Myocyte (in vitro differentiated cells): Measurements from ENCODE around the gene STIMATE. TPM values are rescaled to one million over a fixed set of nuclear protein-coding genes. Genes with fewer than 3 reads are reported as not detected.

Experiments
- DNase-seq: peaks from one replicate; pipeline ENCODE4 v3.0.0-alpha.2; 2012; ENCODE audit warnings: low read depth
- total RNA-seq: library from RNA; depleted of rRNA; stranded (reverse); fragments of >200 nt; gene quantifications from 2 replicates; pipeline ENCODE4 v1.2.3, GENCODE V29; 2014

Gene STIMATE
- total RNA-seq, 1 donor from 2014 or later = 9.2 TPM

DNA sequence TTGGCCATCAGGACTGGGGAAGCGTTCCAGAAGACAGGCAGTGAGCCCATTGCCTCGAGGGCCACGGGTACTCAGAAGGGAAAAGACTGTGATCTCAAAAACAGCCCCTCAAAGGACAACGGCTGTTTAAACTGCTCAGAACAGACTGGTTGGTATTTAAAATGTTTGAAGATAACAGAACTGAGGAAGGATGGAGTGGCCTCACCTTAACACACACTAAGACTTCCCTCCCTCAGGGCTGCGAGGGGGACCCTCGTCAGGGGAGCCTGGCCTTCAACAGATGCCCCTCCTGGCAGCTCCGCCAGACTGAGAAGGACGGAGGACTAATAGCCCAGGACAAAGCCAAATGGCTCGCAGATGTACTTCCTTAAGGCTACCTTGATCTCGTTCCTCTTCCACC lies 2.6 kb downstream of the STIMATE start:
- no peak for DNase-seq

DNA sequence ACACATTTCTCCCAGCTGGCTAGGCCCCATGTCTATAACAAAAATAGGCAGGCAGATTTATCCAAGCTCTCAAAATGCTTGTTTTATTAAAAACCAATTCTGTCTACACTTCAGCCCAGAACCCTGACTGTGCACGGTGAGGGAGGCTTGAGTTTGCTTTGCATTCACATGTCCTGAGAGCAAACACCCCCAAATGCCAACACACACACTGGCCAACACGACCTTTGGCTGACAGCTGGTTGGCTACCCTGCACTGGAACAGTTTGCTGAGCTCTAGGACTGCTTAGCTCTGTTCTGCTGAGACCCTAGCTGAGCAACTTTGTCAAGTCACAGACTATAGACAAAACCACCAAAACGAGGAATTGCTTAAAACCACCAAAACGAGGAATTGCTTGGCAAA lies 3.6 kb downstream of the STIMATE start:
- DNase-seq = peak; percentile 22

DNA sequence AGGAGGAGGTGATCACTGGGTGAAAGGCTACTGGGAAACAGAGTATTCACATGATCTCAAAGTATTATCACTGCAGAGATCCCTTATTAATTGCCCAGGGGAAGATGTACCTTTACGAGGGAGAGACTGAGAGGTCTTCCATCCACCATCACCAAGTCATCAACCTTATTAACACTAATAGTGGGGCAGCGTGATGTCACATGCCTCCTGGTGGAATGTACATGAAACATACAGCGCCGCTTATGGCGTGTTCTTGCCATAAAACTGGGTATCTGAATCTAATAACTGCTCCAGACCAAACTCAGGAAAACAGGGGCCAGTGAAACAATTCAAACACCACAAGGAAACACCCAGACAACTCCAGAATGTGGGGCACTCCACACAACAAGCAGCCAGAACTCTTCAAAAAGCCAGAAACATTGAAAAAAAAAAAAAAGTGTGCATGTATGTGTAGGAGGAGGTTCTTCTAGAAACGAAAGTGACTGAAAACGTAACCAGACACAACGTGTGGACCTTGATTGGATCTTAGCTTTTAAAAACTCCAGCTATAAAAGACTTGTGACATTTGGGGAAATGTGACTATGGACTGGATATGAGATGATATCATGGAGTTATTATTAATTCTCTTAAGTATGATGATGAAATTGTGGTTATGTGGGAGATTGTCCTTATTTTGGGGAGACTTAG lies 4.6 kb downstream of the STIMATE start:
- DNase-seq = peak; percentile 47

DNA sequence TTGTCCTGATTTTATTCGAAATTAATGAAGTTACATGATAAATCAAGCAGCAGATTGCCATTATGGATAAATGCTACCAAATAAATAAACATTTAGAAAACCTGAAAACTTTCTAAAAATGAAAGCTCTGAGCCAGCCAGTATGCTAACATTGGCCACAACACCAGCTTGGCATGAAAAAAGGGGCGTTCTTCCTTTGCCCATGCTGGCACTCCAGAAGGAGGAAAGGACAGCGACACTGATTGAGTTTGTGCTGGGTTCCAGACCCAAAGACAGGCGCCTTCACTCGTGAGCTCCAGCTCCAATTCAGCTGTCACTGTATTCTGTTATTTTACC lies 5.1 kb downstream of the STIMATE start:
- peak; percentile 46 for DNase-seq

DNA sequence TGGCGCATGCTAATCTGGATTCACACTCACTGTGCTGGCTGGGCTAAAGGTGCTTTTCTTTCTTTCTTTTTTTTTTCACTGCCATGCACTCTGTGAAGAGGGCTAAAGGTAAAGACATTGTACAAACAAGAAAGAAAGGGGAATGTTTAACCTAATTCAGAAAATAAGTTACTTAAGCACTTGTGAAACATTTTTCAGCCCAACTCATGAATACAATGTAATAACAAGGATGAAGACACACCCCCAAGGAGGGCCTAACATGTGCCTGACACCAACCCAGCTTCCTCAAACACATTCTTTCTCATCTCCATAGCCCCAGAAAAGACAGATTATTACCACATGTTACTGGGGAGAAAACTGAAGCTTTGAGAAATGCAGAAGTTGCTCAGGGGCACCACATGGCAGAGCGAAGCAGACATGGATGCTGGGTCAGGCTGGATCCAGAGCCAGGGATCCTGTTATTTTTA lies 5.7 kb downstream of the STIMATE start:
- peak; percentile 13 for DNase-seq

DNA sequence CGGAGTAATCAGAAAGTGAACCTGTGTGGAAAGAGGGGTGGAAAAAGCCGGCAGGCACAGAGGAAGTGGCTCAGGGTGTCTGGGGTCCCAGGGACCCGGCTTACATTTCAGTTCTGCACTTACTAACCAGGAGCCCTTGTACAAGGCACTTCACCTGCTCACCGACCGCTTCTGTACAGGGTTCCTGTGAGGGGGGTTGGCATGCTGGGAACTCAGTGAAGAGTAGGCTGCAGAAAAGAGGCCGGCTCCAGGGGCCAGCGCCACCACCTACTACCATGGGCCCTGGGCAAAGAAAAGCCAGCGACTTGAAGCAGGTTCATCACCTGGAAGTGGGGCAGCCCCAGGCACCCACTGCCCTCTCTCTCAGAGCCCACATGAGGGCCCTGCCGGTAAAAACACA lies 6.2 kb downstream of the STIMATE start:
- no peak for DNase-seq

DNA sequence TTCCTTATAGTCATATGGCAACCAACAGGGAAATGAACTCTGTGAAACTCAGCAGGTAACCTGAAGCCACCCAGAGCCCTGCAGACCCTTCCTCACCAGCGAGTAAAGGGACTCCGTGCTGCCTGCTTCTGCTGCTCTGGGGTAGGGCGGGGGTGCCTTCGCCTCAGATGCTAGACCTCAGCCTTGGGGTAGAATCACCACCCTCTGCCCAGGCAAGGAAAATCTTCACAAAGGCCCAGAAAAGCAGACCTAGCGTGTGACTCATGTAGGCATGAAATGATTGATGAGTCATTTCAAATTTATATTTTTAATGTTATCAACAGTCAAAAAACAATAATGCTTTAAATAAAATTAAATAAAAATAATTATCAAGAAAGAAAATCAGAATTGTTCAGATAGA lies 6.6 kb downstream of the STIMATE start:
- no peak for DNase-seq

DNA sequence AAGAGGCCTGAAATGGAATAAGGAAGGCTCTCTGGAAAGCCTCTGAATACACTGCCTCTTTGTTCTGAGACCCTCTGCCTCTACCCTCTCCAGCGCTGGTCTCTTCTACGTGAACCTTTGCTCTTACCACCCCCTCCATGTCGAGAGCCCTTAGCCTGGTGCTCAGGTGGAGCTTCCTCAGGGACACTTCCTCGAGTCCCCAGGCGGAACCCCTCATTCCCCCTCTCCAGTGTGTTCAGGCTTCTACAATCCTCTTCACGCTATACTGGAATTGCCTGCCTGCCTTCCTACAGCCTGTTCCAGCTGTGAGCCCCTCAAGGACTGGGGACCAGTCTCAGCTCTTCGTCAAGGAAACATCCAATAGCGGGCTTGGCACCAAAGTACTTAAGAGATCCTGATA lies 7.4 kb downstream of the STIMATE start:
- no peak for DNase-seq

DNA sequence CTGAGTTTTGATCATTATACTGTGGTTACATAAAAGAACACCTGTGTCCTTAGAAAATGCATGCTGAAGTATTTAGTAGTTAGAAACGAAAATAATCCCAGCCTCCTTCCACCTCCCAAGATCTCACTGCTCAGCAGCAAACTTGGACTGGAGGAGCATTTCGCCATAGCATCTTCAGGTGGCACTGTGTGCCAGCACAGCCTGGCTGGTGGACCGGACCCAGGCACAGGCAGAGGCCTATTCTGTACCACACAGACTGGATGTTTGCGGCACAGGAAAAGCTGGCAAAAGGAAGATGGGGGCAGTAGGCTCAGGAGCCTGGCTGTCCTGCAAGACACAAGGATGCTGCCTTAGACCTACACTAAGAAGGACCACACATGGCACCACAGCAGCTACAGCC lies 10.2 kb downstream of the STIMATE start:
- DNase-seq = no peak

DNA sequence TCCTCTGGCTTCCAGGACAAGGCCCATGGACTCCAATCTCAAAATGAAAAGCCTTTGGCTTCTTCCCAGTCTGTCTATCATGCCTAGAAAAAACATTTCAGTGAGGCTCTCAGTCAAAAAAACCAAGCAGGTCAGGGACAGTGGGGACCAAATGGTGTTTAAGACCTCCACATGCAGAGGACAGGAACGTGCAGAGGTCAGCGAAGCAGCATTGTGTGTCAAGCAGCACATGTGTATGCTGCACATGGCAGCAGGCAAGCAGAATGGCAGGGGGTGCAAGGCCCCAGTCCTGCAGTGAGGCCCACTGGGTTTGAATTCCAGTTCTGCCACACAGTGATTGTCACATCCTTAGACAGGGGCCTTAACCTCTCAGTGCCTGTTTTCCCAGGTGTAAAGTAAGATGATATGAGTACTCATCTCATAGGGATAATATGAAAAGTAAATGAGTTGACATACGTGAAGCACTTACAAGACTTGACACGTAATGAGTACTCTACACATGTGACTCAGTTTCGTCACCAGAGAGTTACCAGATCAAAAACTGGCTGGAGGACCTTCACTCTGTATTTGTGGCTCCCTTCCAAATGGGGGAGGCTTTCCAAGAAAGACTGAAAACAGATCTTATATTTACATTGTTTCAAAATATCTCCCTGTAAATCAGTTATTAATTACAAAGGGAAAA lies 11.2 kb downstream of the STIMATE start:
- DNase-seq = no peak

DNA sequence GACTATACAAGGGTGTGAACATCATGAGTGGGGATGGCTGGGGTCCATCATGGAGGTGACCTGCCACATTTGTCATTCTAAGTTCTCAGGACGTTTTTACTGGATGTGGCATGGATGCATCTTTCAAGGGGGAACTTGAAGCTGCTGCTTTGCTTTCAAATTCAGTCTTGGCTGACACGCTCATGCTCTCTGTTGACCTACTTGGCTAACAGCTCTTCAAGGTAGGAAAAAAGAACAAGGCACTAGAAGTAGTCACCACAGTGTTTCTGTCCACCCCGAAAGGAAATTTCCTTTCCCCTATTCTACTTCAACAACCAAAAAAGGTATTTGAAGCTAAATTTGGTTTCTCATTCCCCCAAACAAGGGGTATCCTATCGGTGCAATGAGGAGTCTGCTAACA lies 15.0 kb downstream of the STIMATE start:
- DNase-seq = no peak

DNA sequence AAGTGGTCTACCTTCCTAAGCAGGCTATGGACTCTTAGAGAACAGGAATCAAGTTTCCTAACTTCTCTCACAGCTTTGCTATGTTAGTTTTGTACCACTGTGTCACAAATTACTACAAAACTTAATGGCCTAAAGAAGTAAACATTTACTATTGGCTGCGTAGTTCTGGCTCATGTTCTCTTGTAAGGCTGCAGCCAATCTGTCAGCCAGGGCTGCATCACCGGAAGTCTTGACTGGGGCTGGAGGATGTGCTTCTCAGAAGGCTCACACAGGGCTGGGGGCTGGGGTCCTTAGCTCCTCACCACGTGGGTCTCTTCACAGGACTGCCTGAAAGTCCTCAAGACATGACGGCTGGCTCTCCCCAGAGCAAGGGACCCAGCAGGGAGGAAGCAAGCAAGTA lies 15.5 kb downstream of the STIMATE start:
- DNase-seq = no peak

DNA sequence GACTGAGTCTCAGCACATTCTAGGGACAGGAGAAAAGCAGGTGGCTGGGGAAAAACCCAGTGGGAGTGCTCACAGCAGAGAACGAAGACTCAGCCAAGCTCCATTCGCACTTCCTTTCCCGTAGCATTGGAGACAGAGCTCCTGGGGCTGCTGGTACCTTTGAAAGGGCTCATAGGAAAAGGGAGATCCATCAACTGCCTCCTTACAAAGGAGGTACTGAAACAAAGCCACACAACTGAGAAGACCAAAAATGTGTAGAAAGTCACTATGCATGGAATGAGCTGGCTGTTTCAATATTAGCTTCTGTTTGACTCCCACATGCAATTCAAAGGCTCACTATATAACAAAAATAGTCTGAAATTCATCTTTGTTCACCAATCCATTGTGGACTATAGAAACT lies 16.9 kb downstream of the STIMATE start:
- DNase-seq = no peak

DNA sequence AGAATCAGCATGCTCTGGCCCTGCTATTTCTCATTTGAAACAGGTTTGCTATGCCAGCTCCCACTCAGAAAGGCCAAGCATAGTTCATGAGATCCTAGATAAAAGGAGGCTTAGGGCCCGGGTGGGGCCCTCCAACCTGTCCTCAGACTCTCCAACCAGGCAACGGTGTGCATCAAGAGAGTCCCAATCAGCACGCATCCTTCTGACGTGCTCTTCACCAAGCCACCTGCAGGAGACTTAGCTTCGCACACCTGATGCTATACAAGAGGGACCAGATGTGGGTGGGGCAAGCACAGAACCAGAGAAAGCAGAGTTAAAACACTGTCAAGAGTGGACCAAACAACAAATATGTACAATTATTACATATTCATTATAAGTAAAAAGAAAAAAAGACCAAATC lies 17.3 kb downstream of the STIMATE start:
- no peak for DNase-seq

DNA sequence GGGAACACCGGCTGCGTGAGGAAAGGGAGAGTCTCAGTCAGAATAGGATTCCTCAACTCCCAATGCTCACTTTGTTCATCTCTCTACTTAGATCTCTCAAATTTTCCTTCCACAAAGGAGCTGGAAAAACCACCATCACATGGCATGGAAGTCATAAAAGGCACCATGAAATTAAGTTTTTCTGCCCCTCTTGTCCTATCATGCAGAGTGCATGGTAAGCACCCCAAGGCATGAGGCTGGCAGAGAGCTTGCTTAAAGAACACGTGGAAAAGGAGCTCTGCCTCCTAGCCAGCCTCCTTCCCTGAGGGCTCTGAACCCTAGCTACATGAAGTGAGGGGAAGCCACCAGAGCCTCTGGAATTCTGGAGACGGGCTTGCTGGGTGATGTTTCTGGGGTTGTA lies 17.8 kb downstream of the STIMATE start:
- DNase-seq = no peak

DNA sequence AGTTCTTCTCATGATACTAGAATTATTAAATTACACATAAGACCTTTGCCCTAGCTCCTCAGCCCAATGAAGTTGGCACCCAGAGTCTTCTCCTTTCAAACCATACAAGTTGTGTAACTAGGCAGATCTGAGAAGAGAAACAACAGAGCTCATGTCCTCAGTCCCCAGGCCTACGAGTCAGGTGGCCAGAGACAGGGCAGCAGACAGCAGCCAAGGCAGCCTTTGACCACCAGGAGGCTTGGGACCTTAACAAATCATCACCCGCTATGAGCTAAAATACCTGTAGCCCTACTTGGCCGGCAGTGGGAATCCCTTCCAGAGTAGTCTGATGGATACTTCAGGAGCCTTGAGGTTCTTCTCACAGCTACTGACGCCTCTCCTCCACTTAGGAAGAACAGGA lies 18.3 kb downstream of the STIMATE start:
- no peak for DNase-seq

DNA sequence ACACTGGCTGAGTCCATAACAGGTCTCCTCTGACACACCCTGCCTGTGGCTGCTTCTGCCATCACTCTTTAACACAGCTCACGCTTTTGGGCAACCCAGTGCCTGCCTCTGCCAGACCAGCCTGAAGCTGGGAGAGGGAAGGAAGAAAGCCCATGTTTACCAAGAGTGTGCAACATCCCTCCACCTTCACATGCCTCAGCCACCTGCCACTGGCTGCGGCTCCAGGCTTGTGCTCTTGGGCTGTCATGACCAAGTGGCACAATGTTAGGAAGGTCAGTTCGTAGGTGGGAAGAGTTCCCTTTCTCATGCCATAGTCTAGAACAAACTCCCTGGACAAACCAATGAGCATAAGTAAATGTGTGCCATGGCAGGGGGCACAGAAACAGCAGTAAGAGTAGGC lies 20.3 kb downstream of the STIMATE start:
- DNase-seq = no peak

DNA sequence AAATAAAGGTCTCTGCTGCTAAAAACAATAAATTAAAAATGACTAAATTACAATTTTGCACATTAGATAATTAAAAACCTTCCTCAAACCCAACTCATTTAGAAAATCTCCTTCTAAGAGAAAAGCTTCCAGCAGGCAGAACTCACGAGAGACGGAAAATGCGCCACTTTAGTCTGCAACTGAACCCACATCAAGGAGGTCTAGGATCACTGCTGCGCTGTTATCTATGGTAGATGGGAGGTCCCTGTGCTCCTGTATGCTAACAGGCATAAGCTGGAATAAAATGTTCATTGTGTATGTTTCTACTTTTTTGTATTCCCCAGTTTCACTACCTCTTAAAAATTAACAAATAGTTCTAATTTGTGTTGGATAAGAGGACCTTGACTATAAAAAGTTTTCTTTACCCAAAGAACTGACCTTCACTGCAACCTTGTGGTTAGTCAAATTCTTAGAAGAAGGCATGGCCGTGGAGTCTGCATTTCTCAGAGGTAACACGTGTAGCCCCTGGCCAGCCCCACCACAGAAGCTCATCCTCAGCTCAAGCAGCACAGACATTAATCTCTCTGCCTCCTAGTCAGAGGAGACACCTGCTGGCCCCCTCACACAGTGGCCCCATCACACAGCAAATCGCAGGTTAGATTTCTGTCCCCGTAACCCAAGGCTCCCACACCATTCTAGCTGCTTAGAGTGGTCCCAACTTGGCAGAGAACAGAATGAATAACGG lies 22.3 kb downstream of the STIMATE start:
- DNase-seq = no peak

DNA sequence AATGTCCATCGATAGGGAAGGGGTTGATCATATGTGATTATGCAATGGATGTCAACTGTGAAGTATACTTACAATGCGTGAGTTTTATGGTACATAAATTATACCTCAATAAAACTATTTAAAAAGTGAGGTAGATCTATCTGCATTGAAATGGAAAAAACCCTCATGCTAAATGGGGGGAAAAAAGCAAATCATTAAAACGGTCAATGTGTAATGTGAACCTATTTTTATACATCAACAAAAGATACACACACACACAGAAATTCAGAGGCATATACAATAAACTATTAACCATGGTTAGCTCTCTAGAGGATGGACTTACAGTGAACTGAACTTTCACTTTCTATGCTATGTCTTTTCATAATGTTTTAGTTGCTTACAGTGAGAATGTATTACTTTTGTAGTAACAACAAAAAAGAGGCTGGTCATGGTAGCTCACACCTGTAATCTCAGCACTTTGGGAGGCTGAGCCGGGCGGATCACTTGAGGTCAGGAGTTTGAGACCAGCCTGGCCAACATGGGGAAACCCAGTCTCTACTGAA lies 23.1 kb downstream of the STIMATE start:
- no peak for DNase-seq

DNA sequence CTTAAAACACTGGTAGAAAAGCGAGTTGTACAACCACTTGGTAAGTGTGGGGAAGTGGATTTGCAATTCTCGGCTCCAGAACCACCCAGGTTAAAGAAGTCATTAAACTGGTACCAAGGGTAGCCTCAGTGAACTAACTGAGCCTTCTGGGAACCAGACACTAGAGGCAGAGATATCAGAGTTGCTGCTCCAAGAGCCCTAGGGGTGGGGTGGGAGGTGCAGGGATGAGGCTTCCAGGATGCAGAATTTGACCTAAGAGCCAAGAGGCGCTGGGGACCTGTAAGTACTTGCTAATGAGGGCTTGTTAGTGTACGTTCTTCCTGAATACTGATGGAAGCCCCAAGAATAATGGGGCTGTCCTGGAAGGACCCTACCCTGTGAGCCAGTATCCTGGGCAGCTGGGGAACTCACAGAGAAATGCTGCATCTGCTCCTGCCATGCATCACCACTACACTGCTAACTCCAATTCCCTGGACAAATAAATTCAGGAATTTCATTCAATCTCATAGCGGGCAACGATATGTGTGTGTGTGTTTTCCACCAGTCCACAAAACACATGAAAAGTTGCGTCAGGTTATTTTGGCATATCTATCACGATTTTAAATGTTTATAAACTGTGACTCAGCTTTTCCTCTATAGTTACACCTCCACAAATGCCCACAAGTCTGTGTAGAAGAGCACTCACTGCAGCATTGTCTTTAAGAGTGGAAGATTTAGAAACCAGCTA lies 23.8 kb downstream of the STIMATE start:
- peak; percentile 29 for DNase-seq

DNA sequence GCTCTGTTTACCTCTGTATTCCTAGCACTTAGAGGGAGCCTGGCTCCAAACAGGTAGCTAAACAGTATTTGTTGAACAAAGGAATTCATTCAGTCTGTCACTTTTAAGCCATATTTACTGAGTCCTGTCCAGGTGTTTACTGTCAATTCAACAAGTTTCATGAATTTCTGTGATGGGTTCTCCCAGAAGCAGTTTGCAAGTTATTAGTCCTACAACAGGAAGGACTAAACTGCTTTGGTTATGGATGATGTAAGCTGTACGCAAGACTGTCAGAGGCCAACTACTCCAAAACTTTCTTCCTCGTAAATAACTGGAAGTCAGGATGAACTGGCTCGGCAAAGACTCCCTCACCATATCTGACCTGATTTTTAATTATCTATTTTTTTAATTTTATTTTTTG lies 25.1 kb downstream of the STIMATE start:
- DNase-seq = no peak

DNA sequence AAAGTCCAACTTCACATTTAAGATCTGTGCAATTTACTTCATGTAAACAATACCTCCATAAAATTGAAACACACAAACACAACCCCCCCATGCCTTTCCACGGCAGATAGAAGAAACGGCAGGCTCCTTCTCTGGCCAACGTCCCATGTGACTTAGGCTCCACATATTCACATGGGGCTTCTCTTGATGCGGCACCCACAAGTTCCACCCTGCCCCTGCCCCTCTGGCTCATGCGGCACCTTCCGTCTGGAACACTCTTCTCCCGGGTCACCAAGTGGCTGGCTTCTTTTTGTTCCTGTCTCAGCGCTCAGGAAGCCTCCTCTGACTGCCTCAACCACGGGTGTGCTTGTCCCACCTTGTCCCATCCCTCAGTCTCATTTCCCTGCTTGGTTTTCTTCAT lies 25.6 kb downstream of the STIMATE start:
- DNase-seq = no peak
